ENCODE results near the gene LYPD3. TPM values are rescaled to one million over a fixed set of nuclear protein-coding genes. Genes with fewer than 3 reads are reported as not detected.

LYPD3 gene
- total RNA-seq, 3 donors from 2014 or later (not counting 1 experiment from before 2014, with no cell fraction given): 1.3 to 2.4 (median 1.7) TPM

DNA sequence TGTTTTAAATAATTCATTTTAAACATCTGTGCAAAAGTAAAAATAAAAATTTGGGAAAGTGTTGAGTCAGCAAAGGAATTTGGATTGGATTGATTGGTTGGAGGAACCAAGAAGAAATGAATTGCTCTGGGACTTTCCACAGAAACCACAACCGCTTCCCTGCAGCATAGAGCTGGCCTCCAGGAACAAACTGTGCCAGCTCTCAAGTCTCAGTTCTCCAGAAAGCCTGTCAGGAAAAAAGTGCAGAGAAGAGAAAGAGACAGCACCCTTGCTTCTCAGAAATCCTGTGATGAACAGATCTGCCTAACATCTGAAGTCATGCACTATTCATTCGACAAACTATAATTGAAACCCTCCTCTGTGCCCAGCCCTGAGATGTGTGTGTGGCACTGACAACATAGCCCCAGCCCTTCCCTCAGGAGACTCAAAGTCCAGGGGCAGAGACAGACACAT, 14.8 kb downstream of the LYPD3 start:
- Histone ChIP-seq H3K4me1 (ENCODE audit: control insufficient read depth, insufficient read depth, low read length) (peaks cover 3% of the 10 kb centered on the region), H3K9me3 (ENCODE audit: control insufficient read depth, insufficient read depth, low read length) (no peaks in the 10 kb centered on the region), H3K36me3 (ENCODE audit: control insufficient read depth, insufficient read depth, low read length) (no peaks in the 10 kb centered on the region), H3K4me3 (ENCODE audit: low read length) (no peak overlapping the region), H3K27me3 (ENCODE audit: control insufficient read depth, insufficient read depth, low read length) (no peaks in the 10 kb centered on the region), H3K27ac (ENCODE audit: low read length) (no peak overlapping the region)
- WGBS (ENCODE audit: insufficient coverage): 59% methylated on average over 2 of the region's 2 CpGs
- DNase-seq (no peak), ATAC-seq (no peak)
- intact Hi-C loops (cut with micrococcal nuclease): no loop called here
- no peaks in the 10 kb centered on the region for H3K9me3 Mint-ChIP-seq
- H3K36me3 Mint-ChIP-seq: no peaks in the 10 kb centered on the region
- no peak for TF ChIP-seq CTCF (IDR thresholded peaks at IDR 0.05)
- no peak overlapping the region for H3K27ac Mint-ChIP-seq
- no peak overlapping the region for H3K4me3 Mint-ChIP-seq
- peaks cover 6 to 7% of the 10 kb centered on the region in 2 donors for H3K27me3 Mint-ChIP-seq (ENCODE audit: low read depth in 2 of 2)
- peaks cover 6 to 8% of the 10 kb centered on the region in 2 donors for H3K4me1 Mint-ChIP-seq

DNA sequence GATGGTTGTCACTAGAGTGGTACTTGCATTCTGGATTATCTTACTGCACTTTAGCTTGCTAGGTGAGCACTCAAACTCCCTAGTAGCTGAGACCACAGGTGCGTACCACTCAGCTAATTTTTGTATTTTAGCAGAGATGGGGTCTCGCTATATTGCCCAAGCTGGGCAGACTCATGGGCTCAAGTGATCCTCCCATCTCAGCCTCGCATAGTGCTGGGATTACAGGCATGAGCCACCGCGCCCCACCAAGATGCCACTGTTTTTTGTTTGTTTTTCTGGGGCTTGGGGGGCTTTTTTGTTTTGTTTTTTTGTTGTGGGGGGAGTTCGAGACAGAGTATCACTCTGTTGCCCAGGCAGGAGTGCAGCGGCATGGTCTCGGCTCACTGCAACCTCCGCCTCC, 17.8 kb downstream of the LYPD3 start:
- H3K9me3 ChIP-seq (ENCODE audit: control insufficient read depth, insufficient read depth, low read length): no peaks in the 10 kb centered on the region
- no peak overlapping the region for H3K4me3 Mint-ChIP-seq
- no peaks in the 10 kb centered on the region for H3K9me3 Mint-ChIP-seq
- no peak overlapping the region for H3K27ac Mint-ChIP-seq
- no peak overlapping the region for H3K4me3 ChIP-seq (ENCODE audit: low read length)
- no peak for TF ChIP-seq CTCF (IDR thresholded peaks at IDR 0.05)
- 98% methylated on average over 9 of the region's 9 CpGs for WGBS (ENCODE audit: insufficient coverage)
- no peaks in the 10 kb centered on the region for H3K36me3 Mint-ChIP-seq
- H3K4me1 ChIP-seq (ENCODE audit: control insufficient read depth, insufficient read depth, low read length): peaks cover 3% of the 10 kb centered on the region
- DNase-seq (no peak), ATAC-seq (no peak)
- intact Hi-C loops (cut with micrococcal nuclease): loop anchor here (1.0 to 5.0 kb wide), 4 partner anchors 72 to 338 kb away; partner anchors contain the start of genes IRGQ and ZNF576
- no peaks in the 10 kb centered on the region for H3K36me3 ChIP-seq (ENCODE audit: control insufficient read depth, insufficient read depth, low read length)
- H3K27ac ChIP-seq (ENCODE audit: low read length): no peak overlapping the region
- H3K27me3 Mint-ChIP-seq (ENCODE audit: low read depth in 2 of 2): peaks cover 5% of the 10 kb centered on the region in 2 donors
- H3K4me1 Mint-ChIP-seq: peaks cover 8 to 11% of the 10 kb centered on the region in 2 donors
- H3K27me3 ChIP-seq (ENCODE audit: control insufficient read depth, insufficient read depth, low read length): no peaks in the 10 kb centered on the region

DNA sequence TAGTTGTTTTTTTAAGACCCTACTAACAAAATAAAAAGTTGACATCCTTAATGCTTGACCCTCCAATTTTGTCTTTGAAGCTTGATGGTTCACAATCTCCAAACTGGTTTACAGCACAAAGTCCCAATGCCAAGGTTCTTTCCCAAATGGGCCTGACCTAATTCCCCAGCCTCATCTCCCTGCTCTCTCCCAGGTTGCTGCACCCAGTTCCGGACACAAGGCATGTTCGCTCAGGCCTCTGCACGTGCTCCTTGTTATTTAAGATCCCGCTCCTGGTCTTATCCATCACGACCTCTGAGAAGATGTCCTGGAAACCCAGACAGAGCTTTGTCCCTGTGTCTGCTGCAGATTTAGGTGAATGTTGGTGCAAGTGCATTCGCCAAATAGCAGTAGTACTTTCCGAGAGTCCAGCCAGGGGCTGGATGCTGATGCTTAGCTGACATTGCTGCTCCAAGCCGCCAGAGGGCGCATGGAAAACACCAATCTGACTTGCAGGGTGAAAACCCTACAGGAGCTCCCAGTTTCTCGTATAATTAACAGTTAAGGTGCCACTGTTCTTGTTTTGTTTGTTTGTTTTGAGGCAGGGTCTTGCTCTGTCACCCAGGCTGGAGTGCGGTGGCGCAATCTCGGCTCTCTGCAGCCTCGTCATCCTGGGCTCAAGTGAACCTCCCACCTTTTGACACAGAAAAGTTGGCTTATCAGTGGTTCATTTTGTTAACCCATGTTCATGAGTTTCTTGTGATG, 18.5 kb downstream of the LYPD3 start:
- Histone ChIP-seq H3K4me3 (ENCODE audit: low read length) (no peak overlapping the region), H3K9me3 (ENCODE audit: control insufficient read depth, insufficient read depth, low read length) (no peaks in the 10 kb centered on the region), H3K27ac (ENCODE audit: low read length) (no peak overlapping the region), H3K4me1 (ENCODE audit: control insufficient read depth, insufficient read depth, low read length) (peaks cover 3% of the 10 kb centered on the region), H3K27me3 (ENCODE audit: control insufficient read depth, insufficient read depth, low read length) (no peaks in the 10 kb centered on the region), H3K36me3 (ENCODE audit: control insufficient read depth, insufficient read depth, low read length) (no peaks in the 10 kb centered on the region)
- ATAC-seq: peak; percentile 82 to 97 (median 96)
- Mint-ChIP-seq H3K36me3 (no peaks in the 10 kb centered on the region), H3K27me3 (ENCODE audit: low read depth in 2 of 2) (no peaks in the 10 kb centered on the region), H3K9me3 (no peaks in the 10 kb centered on the region), H3K27ac (peak overlapping the region; percentile 70 to 75), H3K4me1 (peaks cover 8 to 11% of the 10 kb centered on the region in 2 donors), H3K4me3 (no peak overlapping the region)
- intact Hi-C loops (cut with micrococcal nuclease): loop anchor here (1.0 to 5.0 kb wide), 4 partner anchors 72 to 338 kb away; partner anchors contain the start of genes IRGQ and ZNF576
- TF ChIP-seq CTCF (IDR thresholded peaks at IDR 0.05): peak; percentile 96
- DNase-seq: peak; percentile 72 to 92
- WGBS (ENCODE audit: insufficient coverage): 40% methylated on average over 14 of the region's 14 CpGs
